HG02623 (cell line): ENCODE data around the gene HAX1.

Experiments
- ATAC-seq: cut with Tn5 transposase; IDR thresholded peaks from one replicate; pipeline ENCODE4 v1.9.1; 2021; ENCODE audit warnings: moderate library complexity; ENCODE audit not compliant: unreplicated experiment

Gene HAX1

GRCh38 chr1:154324669-154325582 is 52.5 kb downstream of the HAX1 start, which contains the start of gene ATP8B2:
Gene ATP8B2, plus strand, starts transcription at chr1:154325525. Its CDS starts 2,617 bp downstream, at chr1:154328142.
- no peak for ATAC-seq
